HepG2 (cell line): ENCODE measurements around the gene TMEM62. TPM values are rescaled to one million over a fixed set of nuclear protein-coding genes. Genes with fewer than 3 reads are reported as not detected.
A peak's percentile ranks its signal among the peaks of the same experiment; 100 is the strongest.

Source experiments
- CREBL2 ChIP-seq: sonication (generic); formaldehyde crosslinking; IDR thresholded peaks from 2 replicates; pipeline ENCODE4 v1.8.1; 2023; ENCODE audit warnings: missing genetic modification reagents, mild to moderate bottlenecking, borderline replicate concordance
- GMEB2 ChIP-seq: IDR thresholded peaks from 2 replicates; pipeline ENCODE4 v1.6.1; 2016; ENCODE audit warnings: missing biosample characterization, missing genetic modification reagents, low read depth
- HDAC6 ChIP-seq: fragments of 200-600 bp; sonication (generic); IDR thresholded peaks from 2 replicates; pipeline ENCODE4 v1.7.0; 2017; ENCODE audit warnings: mild to moderate bottlenecking, antibody characterized with exemption, low read length, low read depth
- HNF1B ChIP-seq: sonication (generic); formaldehyde crosslinking; IDR thresholded peaks from 2 replicates; pipeline ENCODE4 v1.5.1; 2020; ENCODE audit warnings: mild to moderate bottlenecking, moderate library complexity, missing genetic modification reagents
- PATZ1 ChIP-seq: sonication (generic); formaldehyde crosslinking; IDR thresholded peaks from 2 replicates; pipeline ENCODE4 v1.4.0; 2020; ENCODE audit warnings: missing genetic modification reagents
- PBX3 ChIP-seq: sonication (generic); formaldehyde crosslinking; IDR thresholded peaks from 2 replicates; pipeline ENCODE4 v1.8.1; 2023; ENCODE audit warnings: missing genetic modification reagents, inconsistent platforms, borderline replicate concordance
- RCOR2 ChIP-seq: IDR thresholded peaks from 2 replicates; pipeline ENCODE4 v1.6.1; 2016; ENCODE audit warnings: missing biosample characterization, missing genetic modification reagents
- SIX4 ChIP-seq: sonication (generic); formaldehyde crosslinking; IDR thresholded peaks from 2 replicates; pipeline ENCODE4 v1.4.0; 2020; ENCODE audit warnings: missing genetic modification reagents
- SOX13 ChIP-seq, 3 experiments: fragments of 450-650 bp in 1 of 3; sonication (generic) in 1 of 3; formaldehyde crosslinking in 1 of 3; IDR thresholded peaks in 2 of 3; conservative IDR thresholded peaks in 1 of 3; 2 replicates each; pipeline versions ENCODE4 v1.5.0 to v1.6.1; 2016 to 2020; ENCODE audit warnings: antibody characterized with exemption in 1 of 3, mild to moderate bottlenecking in 1 of 3, missing compliant biosample characterization in 1 of 3, missing genetic modification reagents in 1 of 3, moderate library complexity in 1 of 3
- THAP11 ChIP-seq: IDR thresholded peaks from 2 replicates; pipeline ENCODE4 v1.6.1; 2016; ENCODE audit warnings: missing biosample characterization, missing genetic modification reagents
- ZFYVE20 ChIP-seq: sonication (generic); formaldehyde crosslinking; IDR thresholded peaks from 2 replicates; pipeline ENCODE4 v1.8.0; 2023; ENCODE audit warnings: low read depth, mild to moderate bottlenecking, moderate library complexity, missing genetic modification reagents, borderline replicate concordance
- ZNF138 ChIP-seq: sonication (generic); formaldehyde crosslinking; IDR thresholded peaks from 2 replicates; pipeline ENCODE4 v1.5.0; 2020; ENCODE audit warnings: mild to moderate bottlenecking, low read depth, missing genetic modification reagents
- ZNF253 ChIP-seq: sonication (generic); formaldehyde crosslinking; IDR thresholded peaks from 2 replicates; pipeline ENCODE4 v1.8.0; 2022; ENCODE audit warnings: mild to moderate bottlenecking, missing genetic modification reagents, borderline replicate concordance
- ZNF460 ChIP-seq: sonication (generic); formaldehyde crosslinking; IDR thresholded peaks from 2 replicates; pipeline ENCODE4 v1.5.1; 2020; ENCODE audit warnings: missing genetic modification reagents, mild to moderate bottlenecking, borderline replicate concordance
- polyA plus RNA-seq, 8 experiments: library from polyadenylated mRNA; depleted of rRNA in 3 of 8; stranded (reverse) in 7 of 8; unstranded in 1 of 8; fragments of >200 nt; fragmentation: Illumina TruSeq in 4 of 8; extraction: Trizol in 4 of 8; gene quantifications; 2 replicates each; pipeline versions ENCODE4 v1.2.1 to v1.2.3, GENCODE V29; 2011 to 2016; ENCODE audit warnings: low read depth in 4 of 8, missing spikeins in 1 of 8, mixed read lengths in 1 of 8; ENCODE audit not compliant: insufficient read depth in 1 of 8
- total RNA-seq, 5 experiments: library from RNA; depleted of rRNA; stranded (reverse); fragments of >200 nt; fragmentation: Illumina TruSeq; extraction: Trizol; gene quantifications; 2 replicates each; pipeline ENCODE4 v1.2.3, GENCODE V29; 2016; ENCODE audit warnings: low read depth in 1 of 5

Gene TMEM62
- total and polyA plus RNA-seq, 2 of the 13 experiments (the other 11 are each of a cell fraction or from before 2014, with no cell fraction given): 14.2 to 20.9 TPM

- peak; percentile 64 for TF ChIP-seq PATZ1 (CRISPR knock-in tag)
- TF ChIP-seq ZFYVE20 (CRISPR knock-in tag): no peak
- TF ChIP-seq HNF1B (CRISPR knock-in tag): peak; percentile 45; the same call in 1 of the 2 replicates
- no peak for TF ChIP-seq ZNF253 (CRISPR knock-in tag)
- 0 out of 2 replicates have a peak, but pooled peaks have one; percentile 22 for TF ChIP-seq CREBL2 (CRISPR knock-in tag)
- no peak for TF ChIP-seq SOX13 (IDR thresholded peaks at IDR 0.05)
- TF ChIP-seq SOX13 (CRISPR knock-in tag; conservative IDR thresholded peaks at IDR 0.05 in 1 of 2, IDR thresholded peaks at IDR 0.05 in 1 of 2): 0 out of 4 replicates have a peak, but pooled peaks of 1 of the 2 experiments have one; percentile 10
- TF ChIP-seq HDAC6: no peak
- peak; percentile 89 for TF ChIP-seq THAP11 (CRISPR knock-in tag)
- no peak for TF ChIP-seq PBX3 (CRISPR knock-in tag)
- TF ChIP-seq ZNF460: no peak
- TF ChIP-seq ZNF138: no peak
- TF ChIP-seq GMEB2 (CRISPR knock-in tag): peak; percentile 76
- no peak for TF ChIP-seq RCOR2 (CRISPR knock-in tag)
- no peak for TF ChIP-seq SIX4
Measured at GRCh38 chr15:43105778-43106485, 27.5 kb upstream of the TMEM62 start, which contains the start of gene UBR1 (continued).
